ENCODE results near the gene NMRAL1. TPM values are rescaled to one million over a fixed set of nuclear protein-coding genes. Genes with fewer than 3 reads are reported as not detected.

Gene NMRAL1
- total and polyA plus RNA-seq, 10 of the 15 experiments (the other 5 are each of a cell fraction or from before 2014, with no cell fraction given): 4.8 to 102 (median 62.5) TPM

DNA sequence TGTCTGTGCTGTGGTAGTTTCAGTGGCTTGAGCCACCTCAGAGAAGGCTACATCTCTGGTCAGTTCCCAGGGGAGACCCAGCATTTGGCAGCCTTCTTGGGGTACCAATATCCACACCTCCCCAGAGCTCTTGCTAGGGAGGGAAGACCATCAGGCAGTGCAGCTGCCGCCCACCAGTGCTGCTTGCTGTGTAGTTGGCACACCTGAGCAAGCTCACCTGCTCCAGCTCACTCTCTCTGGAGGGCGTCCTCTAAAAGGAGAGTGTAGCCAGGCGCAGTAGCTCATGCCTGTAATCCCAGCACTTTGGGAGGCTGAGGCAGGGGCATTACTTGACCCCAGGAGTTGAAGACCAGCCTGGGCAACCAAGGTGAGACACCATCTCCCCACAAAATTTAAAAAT lies 34.4 kb upstream of the NMRAL1 start (continued):
- TF ChIP-seq, protein P1, sequence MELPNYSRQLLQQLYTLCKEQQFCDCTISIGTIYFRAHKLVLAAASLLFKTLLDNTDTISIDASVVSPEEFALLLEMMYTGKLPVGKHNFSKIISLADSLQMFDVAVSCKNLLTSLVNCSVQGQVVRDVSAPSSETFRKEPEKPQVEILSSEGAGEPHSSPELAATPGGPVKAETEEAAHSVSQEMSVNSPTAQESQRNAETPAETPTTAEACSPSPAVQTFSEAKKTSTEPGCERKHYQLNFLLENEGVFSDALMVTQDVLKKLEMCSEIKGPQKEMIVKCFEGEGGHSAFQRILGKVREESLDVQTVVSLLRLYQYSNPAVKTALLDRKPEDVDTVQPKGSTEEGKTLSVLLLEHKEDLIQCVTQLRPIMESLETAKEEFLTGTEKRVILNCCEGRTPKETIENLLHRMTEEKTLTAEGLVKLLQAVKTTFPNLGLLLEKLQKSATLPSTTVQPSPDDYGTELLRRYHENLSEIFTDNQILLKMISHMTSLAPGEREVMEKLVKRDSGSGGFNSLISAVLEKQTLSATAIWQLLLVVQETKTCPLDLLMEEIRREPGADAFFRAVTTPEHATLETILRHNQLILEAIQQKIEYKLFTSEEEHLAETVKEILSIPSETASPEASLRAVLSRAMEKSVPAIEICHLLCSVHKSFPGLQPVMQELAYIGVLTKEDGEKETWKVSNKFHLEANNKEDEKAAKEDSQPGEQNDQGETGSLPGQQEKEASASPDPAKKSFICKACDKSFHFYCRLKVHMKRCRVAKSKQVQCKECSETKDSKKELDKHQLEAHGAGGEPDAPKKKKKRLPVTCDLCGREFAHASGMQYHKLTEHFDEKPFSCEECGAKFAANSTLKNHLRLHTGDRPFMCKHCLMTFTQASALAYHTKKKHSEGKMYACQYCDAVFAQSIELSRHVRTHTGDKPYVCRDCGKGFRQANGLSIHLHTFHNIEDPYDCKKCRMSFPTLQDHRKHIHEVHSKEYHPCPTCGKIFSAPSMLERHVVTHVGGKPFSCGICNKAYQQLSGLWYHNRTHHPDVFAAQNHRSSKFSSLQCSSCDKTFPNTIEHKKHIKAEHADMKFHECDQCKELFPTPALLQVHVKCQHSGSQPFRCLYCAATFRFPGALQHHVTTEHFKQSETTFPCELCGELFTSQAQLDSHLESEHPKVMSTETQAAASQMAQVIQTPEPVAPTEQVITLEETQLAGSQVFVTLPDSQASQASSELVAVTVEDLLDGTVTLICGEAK (IDR thresholded peaks at IDR 0.05; ENCODE audit: borderline replicate concordance): no peak
- TF ChIP-seq, protein P2, sequence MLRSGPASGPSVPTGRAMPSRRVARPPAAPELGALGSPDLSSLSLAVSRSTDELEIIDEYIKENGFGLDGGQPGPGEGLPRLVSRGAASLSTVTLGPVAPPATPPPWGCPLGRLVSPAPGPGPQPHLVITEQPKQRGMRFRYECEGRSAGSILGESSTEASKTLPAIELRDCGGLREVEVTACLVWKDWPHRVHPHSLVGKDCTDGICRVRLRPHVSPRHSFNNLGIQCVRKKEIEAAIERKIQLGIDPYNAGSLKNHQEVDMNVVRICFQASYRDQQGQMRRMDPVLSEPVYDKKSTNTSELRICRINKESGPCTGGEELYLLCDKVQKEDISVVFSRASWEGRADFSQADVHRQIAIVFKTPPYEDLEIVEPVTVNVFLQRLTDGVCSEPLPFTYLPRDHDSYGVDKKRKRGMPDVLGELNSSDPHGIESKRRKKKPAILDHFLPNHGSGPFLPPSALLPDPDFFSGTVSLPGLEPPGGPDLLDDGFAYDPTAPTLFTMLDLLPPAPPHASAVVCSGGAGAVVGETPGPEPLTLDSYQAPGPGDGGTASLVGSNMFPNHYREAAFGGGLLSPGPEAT (IDR thresholded peaks at IDR 0.05; ENCODE audit: low read depth): no peak
- TF ChIP-seq, protein P3, sequence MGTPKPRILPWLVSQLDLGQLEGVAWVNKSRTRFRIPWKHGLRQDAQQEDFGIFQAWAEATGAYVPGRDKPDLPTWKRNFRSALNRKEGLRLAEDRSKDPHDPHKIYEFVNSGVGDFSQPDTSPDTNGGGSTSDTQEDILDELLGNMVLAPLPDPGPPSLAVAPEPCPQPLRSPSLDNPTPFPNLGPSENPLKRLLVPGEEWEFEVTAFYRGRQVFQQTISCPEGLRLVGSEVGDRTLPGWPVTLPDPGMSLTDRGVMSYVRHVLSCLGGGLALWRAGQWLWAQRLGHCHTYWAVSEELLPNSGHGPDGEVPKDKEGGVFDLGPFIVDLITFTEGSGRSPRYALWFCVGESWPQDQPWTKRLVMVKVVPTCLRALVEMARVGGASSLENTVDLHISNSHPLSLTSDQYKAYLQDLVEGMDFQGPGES (IDR thresholded peaks at IDR 0.05): no peak
- TF ChIP-seq CBX3 (IDR thresholded peaks at IDR 0.05; ENCODE audit: borderline replicate concordance, low read depth): no peak

Data from GM12878 (cell line).